Measurements from ENCODE around the gene RACGAP1. TPM values are rescaled to one million over a fixed set of nuclear protein-coding genes. Genes with fewer than 3 reads are reported as not detected.

RACGAP1 gene
- total and polyA plus RNA-seq, 12 donors, result 1.3 to 28.4 (median 6.2) TPM

- no peak for TF ChIP-seq POLR2A (IDR thresholded peaks at IDR 0.05)
- no peak for TF ChIP-seq CTCF (IDR thresholded peaks at IDR 0.05)
- H3K4me3 ChIP-seq, result no peak overlapping the region
- no peak overlapping the region for H3K27ac ChIP-seq
- H3K27me3 ChIP-seq, result peaks cover 12% of the 10 kb centered on the region
- H3K36me3 ChIP-seq (replicated peaks in 1 of 2), result no peaks in the 10 kb centered on the region
- WGBS, 4 donors, result 65 to 68% (median 66%) methylated on average over 10 to 13 of the region's 13 CpGs
- H3K9me3 ChIP-seq (replicated peaks in 1 of 3), result no peaks in the 10 kb centered on the region
- intact Hi-C loops (cut with DNase I), result no loop called here
- peaks cover 0 to 1% of the 10 kb centered on the region in 2 donors for H3K4me1 ChIP-seq (replicated peaks in 1 of 2)
- DNase-seq, result no peak
Observed at GRCh38 chr12:49955899-49956662, 69.2 kb downstream of the RACGAP1 start.

- H3K27me3 ChIP-seq, result peaks cover 12% of the 10 kb centered on the region
- no peaks in the 10 kb centered on the region for H3K9me3 ChIP-seq (replicated peaks in 1 of 3)
- TF ChIP-seq POLR2A (IDR thresholded peaks at IDR 0.05), result no peak
- TF ChIP-seq CTCF (IDR thresholded peaks at IDR 0.05), result no peak
- H3K4me3 ChIP-seq, result no peak overlapping the region
- DNase-seq, result no peak
- no peak overlapping the region for H3K27ac ChIP-seq
- WGBS, 4 donors, result 52 to 78% (median 56%) methylated on average over 23 to 53 of the region's 53 CpGs
- intact Hi-C loops (cut with DNase I), result no loop called here
- peaks cover 0 to 10% of the 10 kb centered on the region in 2 donors for H3K4me1 ChIP-seq (replicated peaks in 1 of 2)
- no peaks in the 10 kb centered on the region for H3K36me3 ChIP-seq (replicated peaks in 1 of 2)
Observed at GRCh38 chr12:49954863-49955830, 70.1 kb downstream of the RACGAP1 start.

GRCh38 chr12:49953961-49954846, 71.1 kb downstream of the RACGAP1 start:
- DNase-seq, result no peak
- 80 to 85% (median 81%) methylated on average over 15 to 21 of the region's 21 CpGs for WGBS, 4 donors
- Histone ChIP-seq H3K4me3 (no peak overlapping the region), H3K9me3 (replicated peaks in 1 of 3) (no peaks in the 10 kb centered on the region), H3K27ac (no peak overlapping the region), H3K27me3 (peaks cover 12% of the 10 kb centered on the region), H3K4me1 (replicated peaks in 1 of 2) (peaks cover 0 to 19% of the 10 kb centered on the region in 2 donors), H3K36me3 (replicated peaks in 1 of 2) (no peaks in the 10 kb centered on the region)
- intact Hi-C loops (cut with DNase I), result no loop called here
- TF ChIP-seq POLR2A (IDR thresholded peaks at IDR 0.05) (no peak), CTCF (IDR thresholded peaks at IDR 0.05) (no peak)

Measured in adrenal gland (tissue), 12 donors.